Body of pancreas (tissue), 4 donors: ENCODE results near the gene CCND2. TPM values are rescaled to one million over a fixed set of nuclear protein-coding genes. Genes with fewer than 3 reads are reported as not detected.
A peak's percentile ranks its signal among the peaks of the same experiment; 100 is the strongest.

ENCODE experiments used
- ATAC-seq: fragments of 150-250 bp; one replicate; pipeline ENCODE4 v1.9.1; 2016
- DNase-seq, 4 donors: peaks; one replicate each; pipeline ENCODE4 v3.0.0-alpha.2; 2019
- H3K27ac ChIP-seq, 4 donors: fragments of 200-600 bp; sonication (generic); 1 replicate in 3 of 4; 2 replicates in 1 of 4; pipeline versions ENCODE4 v1.5.1 to v1.6.1; 2016 to 2019; ENCODE audit warnings: mild to moderate bottlenecking in 1 of 4, mixed read lengths in 1 of 4, moderate library complexity in 1 of 4
- H3K27me3 ChIP-seq, 2 donors: fragments of 200-600 bp; sonication (generic); one replicate each; pipeline ENCODE4 v1.6.0; 2016; ENCODE audit warnings: mild to moderate bottlenecking in 1 of 2
- H3K36me3 ChIP-seq, 2 donors: fragments of 200-600 bp; sonication (generic); replicated peaks in 1 of 2; 2 replicates each; pipeline ENCODE4 v1.5.1; 2016; ENCODE audit warnings: low read depth in 2 of 2; ENCODE audit not compliant: insufficient read depth in 1 of 2
- H3K4me1 ChIP-seq: fragments of 200-600 bp; sonication (generic); one replicate; pipeline ENCODE4 v1.6.0; 2016
- H3K4me3 ChIP-seq, 2 donors: fragments of 200-600 bp; sonication (generic); 1 replicate in 1 of 2; 2 replicates in 1 of 2; pipeline ENCODE4 v1.5.1; 2016 to 2019
- H3K9me3 ChIP-seq, 3 donors: fragments of 200-600 bp; sonication (generic); 1 replicate in 2 of 3; 2 replicates in 1 of 3; pipeline ENCODE4 v1.5.1; 2016
- POLR2A ChIP-seq, 3 donors: fragments of 450-650 bp; IDR thresholded peaks; one replicate each; pipeline ENCODE4 v1.6.1; 2016; ENCODE audit warnings: antibody characterized with exemption in 3 of 3, mild to moderate bottlenecking in 2 of 3
- WGBS, 2 donors: methylation state at CpG; one replicate each; pipeline ENCODE4 v1.1.5; 2017; 5-methylcytosine and 5-hydroxymethylcytosine counted together
- intact Hi-C: fragments of 100-400 bp; cut with DNase I; formaldehyde crosslinking; loops from one replicate; pipeline ENCODE4 v1.15.1; 2023
- total RNA-seq, 2 donors: library from RNA; depleted of rRNA; stranded (reverse); fragments of >200 nt; gene quantifications; one replicate each; pipeline ENCODE4 v1.1.0, GENCODE V29; 2016
- TF ChIP-seq, protein P1 (sequence below), 7 experiments: fragments of 450-650 bp in 4 of 7; fragments of 200-600 bp in 3 of 7; sonication (generic) in 3 of 7; IDR thresholded peaks; one replicate each; pipeline ENCODE4 v1.5.1; 2016 to 2019; ENCODE audit warnings: antibody characterized with exemption in 7 of 7

CCND2 gene
- total RNA-seq, 2 donors from 2014 or later = 32.2 to 88.7 TPM

DNA sequence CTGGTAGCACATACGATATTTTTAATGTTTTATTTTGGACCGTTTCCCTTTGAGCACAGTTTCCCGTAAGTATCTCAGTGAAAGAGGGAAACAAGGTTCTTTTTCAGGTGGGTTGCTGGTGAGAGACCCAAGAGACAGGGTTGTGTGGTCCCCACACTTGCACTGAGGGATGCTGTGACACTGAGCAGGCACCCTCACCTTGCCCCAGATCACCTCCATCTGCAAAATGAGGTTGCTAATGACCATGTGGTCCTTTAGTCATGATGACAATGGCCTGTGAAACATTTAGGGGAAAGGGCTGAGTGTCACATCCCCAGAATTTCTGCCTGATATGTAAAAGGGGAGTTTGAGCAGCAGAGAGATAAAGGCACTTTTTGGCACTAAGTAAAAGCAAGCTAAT is 4.3 kb downstream of the CCND2 start:
- Histone ChIP-seq H3K4me3 (no peak overlapping the region), H3K27me3 (no peaks in the 10 kb centered on the region), H3K4me1 (peaks cover 66% of the 10 kb centered on the region), H3K36me3 (peaks cover 0 to 13% of the 10 kb centered on the region in 2 donors), H3K27ac (no peak overlapping the region), H3K9me3 (no peaks in the 10 kb centered on the region)
- intact Hi-C loops = loop anchor here (10.0 kb wide), 1 partner anchor 233 kb away; no protein-coding TSS in a partner anchor
- DNase-seq (no peak), ATAC-seq (no peak)
- no peak for TF ChIP-seq POLR2A (IDR thresholded peaks at IDR 0.05)
- TF ChIP-seq, protein P1, sequence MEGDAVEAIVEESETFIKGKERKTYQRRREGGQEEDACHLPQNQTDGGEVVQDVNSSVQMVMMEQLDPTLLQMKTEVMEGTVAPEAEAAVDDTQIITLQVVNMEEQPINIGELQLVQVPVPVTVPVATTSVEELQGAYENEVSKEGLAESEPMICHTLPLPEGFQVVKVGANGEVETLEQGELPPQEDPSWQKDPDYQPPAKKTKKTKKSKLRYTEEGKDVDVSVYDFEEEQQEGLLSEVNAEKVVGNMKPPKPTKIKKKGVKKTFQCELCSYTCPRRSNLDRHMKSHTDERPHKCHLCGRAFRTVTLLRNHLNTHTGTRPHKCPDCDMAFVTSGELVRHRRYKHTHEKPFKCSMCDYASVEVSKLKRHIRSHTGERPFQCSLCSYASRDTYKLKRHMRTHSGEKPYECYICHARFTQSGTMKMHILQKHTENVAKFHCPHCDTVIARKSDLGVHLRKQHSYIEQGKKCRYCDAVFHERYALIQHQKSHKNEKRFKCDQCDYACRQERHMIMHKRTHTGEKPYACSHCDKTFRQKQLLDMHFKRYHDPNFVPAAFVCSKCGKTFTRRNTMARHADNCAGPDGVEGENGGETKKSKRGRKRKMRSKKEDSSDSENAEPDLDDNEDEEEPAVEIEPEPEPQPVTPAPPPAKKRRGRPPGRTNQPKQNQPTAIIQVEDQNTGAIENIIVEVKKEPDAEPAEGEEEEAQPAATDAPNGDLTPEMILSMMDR (IDR thresholded peaks at IDR 0.05) = no peak
- WGBS, 2 donors = 45 to 73% methylated on average over 3 of the region's 3 CpGs

DNA sequence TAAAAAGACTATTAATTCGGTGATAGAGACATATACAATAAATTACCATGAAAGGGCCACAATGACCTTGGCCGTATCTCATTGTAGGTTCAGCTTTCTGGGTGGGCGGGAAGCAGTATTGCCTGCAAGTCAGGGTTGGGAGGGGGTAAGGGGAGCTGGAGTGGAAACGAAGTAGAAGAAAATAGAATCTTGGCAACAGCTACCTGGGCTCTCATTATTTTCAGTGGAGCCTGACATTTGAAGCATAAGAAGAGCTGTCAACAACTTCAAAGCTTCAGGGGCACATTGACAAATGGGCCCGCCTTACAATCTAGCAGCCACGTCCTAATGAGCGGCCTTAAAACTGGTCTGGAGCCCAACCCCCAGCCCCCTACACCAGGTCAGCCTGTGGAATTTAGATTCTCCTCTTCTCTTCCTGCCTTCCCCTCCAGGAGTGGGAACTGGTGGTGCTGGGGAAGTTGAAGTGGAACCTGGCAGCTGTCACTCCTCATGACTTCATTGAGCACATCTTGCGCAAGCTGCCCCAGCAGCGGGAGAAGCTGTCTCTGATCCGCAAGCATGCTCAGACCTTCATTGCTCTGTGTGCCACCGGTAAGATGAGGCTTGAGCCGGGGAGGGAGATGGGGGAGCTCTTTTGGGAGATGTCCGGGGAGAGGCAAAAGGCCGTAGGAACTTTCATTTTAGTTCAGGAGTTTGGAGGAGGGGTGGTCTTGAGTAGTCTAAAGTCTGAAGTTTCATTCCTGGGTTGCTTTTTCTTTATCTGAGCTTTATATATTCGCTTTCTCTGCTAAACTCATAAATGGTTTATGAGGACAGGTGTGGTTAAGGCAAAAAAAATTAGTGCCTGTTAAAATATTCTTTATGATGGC is 5.0 kb downstream of the CCND2 start:
- Histone ChIP-seq H3K27ac (peak overlapping the region in 1 of 4 donors; percentile 1), H3K4me3 (no peak overlapping the region), H3K9me3 (no peaks in the 10 kb centered on the region), H3K36me3 (peaks cover 0 to 13% of the 10 kb centered on the region in 2 donors), H3K27me3 (no peaks in the 10 kb centered on the region), H3K4me1 (peaks cover 59% of the 10 kb centered on the region)
- no peak for TF ChIP-seq POLR2A (IDR thresholded peaks at IDR 0.05)
- TF ChIP-seq, protein P1 (IDR thresholded peaks at IDR 0.05) = no peak
- 45 to 61% methylated on average over 14 to 15 of the region's 15 CpGs for WGBS, 2 donors
- ATAC-seq (no peak), DNase-seq (peak in 1 of 4 donors; percentile 72)
- intact Hi-C loops = loop anchor here (10.0 kb wide), 1 partner anchor 234 kb away; no protein-coding TSS in a partner anchor

DNA sequence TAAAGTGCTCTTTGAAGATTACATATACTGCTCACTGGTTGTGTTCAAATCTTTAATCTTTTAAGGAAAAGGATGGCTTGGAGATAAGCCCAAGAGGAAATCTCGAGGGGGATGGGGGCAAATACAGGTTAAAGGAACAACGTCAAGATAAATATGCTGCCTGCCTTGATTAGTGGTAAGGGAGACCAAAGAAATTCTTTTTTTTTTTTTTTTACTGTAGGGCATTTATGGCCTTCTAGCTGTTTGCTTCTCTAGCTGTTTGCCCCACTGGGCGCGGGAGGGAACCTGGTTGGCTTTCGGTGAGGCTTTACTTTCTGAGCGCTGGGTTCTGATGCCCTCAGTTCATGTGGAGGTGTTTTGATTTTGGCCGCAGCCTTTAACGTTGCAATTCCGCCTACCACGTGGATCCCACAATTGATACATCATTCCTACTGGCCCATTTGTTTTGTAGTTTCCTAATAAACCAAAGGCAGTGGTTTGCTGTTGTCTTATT is 5.7 kb downstream of the CCND2 start:
- 61 to 70% methylated on average over 10 of the region's 10 CpGs for WGBS, 2 donors
- H3K9me3 ChIP-seq = no peaks in the 10 kb centered on the region
- intact Hi-C loops = loop anchor here (10.0 kb wide), 1 partner anchor 234 kb away; no protein-coding TSS in a partner anchor
- peaks cover 52% of the 10 kb centered on the region for H3K4me1 ChIP-seq
- H3K27me3 ChIP-seq = no peaks in the 10 kb centered on the region
- ATAC-seq = no peak
- no peak overlapping the region for H3K27ac ChIP-seq
- no peak overlapping the region for H3K4me3 ChIP-seq
- DNase-seq = no peak
- peaks cover 0 to 13% of the 10 kb centered on the region in 2 donors for H3K36me3 ChIP-seq
- TF ChIP-seq POLR2A (IDR thresholded peaks at IDR 0.05) = no peak
- TF ChIP-seq, protein P1 (IDR thresholded peaks at IDR 0.05) = no peak

DNA sequence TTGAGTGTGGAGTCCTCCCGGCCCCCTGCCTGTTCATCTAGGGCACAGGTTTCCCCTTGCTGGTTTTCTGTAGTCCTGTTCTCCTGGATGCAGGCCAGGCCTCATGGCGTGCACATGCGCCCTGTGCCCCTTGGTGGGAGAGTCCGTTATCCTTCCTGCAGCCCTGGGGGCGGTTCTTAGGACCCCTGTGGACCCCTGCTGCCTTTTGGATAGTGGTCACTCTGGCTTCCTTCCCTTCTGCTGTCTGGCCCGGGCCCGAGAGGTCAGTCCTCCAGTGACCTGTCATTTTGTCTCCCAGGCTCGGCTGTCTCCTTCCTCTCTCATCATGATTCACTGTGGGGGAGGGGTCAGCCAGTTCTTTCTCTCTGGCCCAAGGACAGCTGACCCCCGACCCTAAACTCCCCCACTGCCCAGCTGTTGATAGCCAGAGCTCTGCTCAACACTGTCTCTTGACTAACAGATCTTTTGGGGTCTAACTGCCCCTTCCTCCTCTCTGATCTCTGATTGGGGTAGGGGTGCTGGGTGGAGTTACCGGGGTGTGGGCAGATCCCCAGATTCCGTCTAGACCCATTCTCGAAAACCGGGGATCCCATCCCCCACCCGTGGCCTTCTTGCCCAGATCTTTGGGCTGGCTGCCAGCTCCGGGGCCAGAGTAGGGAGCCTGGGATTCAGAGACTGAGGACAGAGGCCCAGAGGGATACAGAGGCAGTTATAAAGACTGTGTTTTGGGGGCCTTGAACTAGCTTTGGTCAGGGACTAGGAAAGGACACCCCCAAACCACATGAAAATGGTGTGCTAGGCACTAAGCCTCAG is 7.0 kb downstream of the CCND2 start:
- Histone ChIP-seq H3K27ac (peak overlapping the region in 2 of 4 donors; percentile 22 to 42), H3K4me3 (no peak overlapping the region), H3K36me3 (peaks cover 0 to 13% of the 10 kb centered on the region in 2 donors), H3K4me1 (peaks cover 50% of the 10 kb centered on the region), H3K27me3 (no peaks in the 10 kb centered on the region), H3K9me3 (no peaks in the 10 kb centered on the region)
- WGBS, 2 donors = 51 to 55% methylated on average over 13 to 15 of the region's 15 CpGs
- DNase-seq = peak in 3 of 4 donors; percentile 45 to 61 (median 53)
- TF ChIP-seq, protein P1 (IDR thresholded peaks at IDR 0.05) = no peak
- TF ChIP-seq POLR2A (IDR thresholded peaks at IDR 0.05) = no peak
- intact Hi-C loops = loop anchor here (5.0 to 10.0 kb wide), 2 partner anchors 286 to 388 kb away; no protein-coding TSS in a partner anchor
- ATAC-seq = no peak
